Stimulated activated CD8-positive, alpha-beta memory T cell treated with anti-CD3 and anti-CD28 coated beads, Interleukin-7, amount 100 ng/mL, for 4 hours (primary cell): ENCODE data around the gene KRTAP4-2.
"Not testable (repeated sequence)": the region's sequence is repeated elsewhere in the genome, so short reads cannot be mapped to it uniquely, and the experiment has no call there.

Source experiments
- DNase-seq, 2 donors: peaks; one replicate each; pipeline ENCODE4 v3.0.0-alpha.2; 2020; ENCODE audit warnings: low read depth in 2 of 2

The KRTAP4-2 gene

GRCh38 chr17:41163828-41164227 is 14.2 kb downstream of the KRTAP4-2 start:
- DNase-seq = no peak

- no peak for DNase-seq
Measured at GRCh38 chr17:41160648-41161047, 17.4 kb downstream of the KRTAP4-2 start, which contains the start of gene KRTAP4-4. KRTAP4-4 (minus strand) TSS chr17:41160748; CDS start chr17:41160691, 57 bp downstream.

- not testable (repeated sequence) for DNase-seq
Measured at GRCh38 chr17:41160190-41160589, 17.8 kb downstream of the KRTAP4-2 start.

- DNase-seq = no peak
Measured at GRCh38 chr17:41153856-41154255, 24.2 kb downstream of the KRTAP4-2 start.

- no peak for DNase-seq
Measured at GRCh38 chr17:41151525-41151924, 26.5 kb downstream of the KRTAP4-2 start.

GRCh38 chr17:41150026-41150425 is 28.0 kb downstream of the KRTAP4-2 start:
- no peak for DNase-seq

- DNase-seq = no peak
Measured at GRCh38 chr17:41149652-41149985, 28.4 kb downstream of the KRTAP4-2 start, which contains the start of gene KRTAP4-5. KRTAP4-5 (minus strand) TSS chr17:41149825; CDS start chr17:41149767, 58 bp downstream.

- DNase-seq = not testable (repeated sequence)
Measured at GRCh38 chr17:41148971-41149651, 28.9 kb downstream of the KRTAP4-2 start.

- no peak for DNase-seq
Measured at GRCh38 chr17:41147531-41148204, 30.4 kb downstream of the KRTAP4-2 start.

GRCh38 chr17:41145261-41145660 is 32.8 kb downstream of the KRTAP4-2 start:
- no peak for DNase-seq

GRCh38 chr17:41144846-41145245 is 33.2 kb downstream of the KRTAP4-2 start:
- no peak for DNase-seq

GRCh38 chr17:41141361-41141760 is 36.7 kb downstream of the KRTAP4-2 start:
- DNase-seq = no peak

GRCh38 chr17:41140360-41141131 is 37.5 kb downstream of the KRTAP4-2 start, which contains the start of gene KRTAP4-6:
KRTAP4-6 (minus strand) TSS chr17:41140544; CDS start chr17:41140487, 57 bp downstream.
- DNase-seq = no peak

GRCh38 chr17:41139865-41140264 is 38.2 kb downstream of the KRTAP4-2 start:
- DNase-seq = not testable (repeated sequence)

- no peak for DNase-seq
Measured at GRCh38 chr17:41133880-41134735, 43.9 kb downstream of the KRTAP4-2 start.

- DNase-seq = no peak
Measured at GRCh38 chr17:41131979-41132378, 46.0 kb downstream of the KRTAP4-2 start.
